ENCODE results near the gene PDLIM5. TPM values are rescaled to one million over a fixed set of nuclear protein-coding genes. Genes with fewer than 3 reads are reported as not detected.

The PDLIM5 gene
- total and polyA plus RNA-seq, 2 of the 8 experiments (the other 6 are each of a cell fraction or from before 2014, with no cell fraction given): 37.3 to 62.1 TPM

DNA sequence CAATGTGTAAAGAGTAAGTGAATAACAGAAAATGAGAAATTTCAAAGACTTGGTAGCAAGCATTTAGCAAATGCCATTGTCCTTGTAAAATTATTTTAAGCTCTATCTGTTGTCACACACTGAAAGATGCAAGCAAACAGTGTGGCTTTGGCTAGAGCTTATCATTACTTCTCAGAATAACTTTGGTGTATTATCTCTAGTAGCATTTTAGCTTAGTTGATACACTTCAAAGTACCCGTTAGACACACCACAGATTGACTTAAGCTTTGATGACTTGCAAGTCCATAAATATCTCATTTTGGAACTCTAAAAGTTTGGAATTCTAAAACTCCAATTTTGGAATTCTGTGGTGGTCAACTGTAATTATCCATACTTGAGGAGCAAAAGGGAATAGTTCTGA is 98.6 kb downstream of the PDLIM5 start (continued):
- TF ChIP-seq MAFK (IDR thresholded peaks at IDR 0.05; ENCODE audit: low read depth, low read length) (no peak), KDM4A (IDR thresholded peaks at IDR 0.05; ENCODE audit: low read depth, low read length, severe bottlenecking) (no peak), KDM1A (IDR thresholded peaks at IDR 0.05; ENCODE audit: borderline replicate concordance, low read length) (no peak)

All from H1 (cell line).